GM13977 (cell line): ENCODE measurements around the gene RTN4RL1.
"Not testable (repeated sequence)": the region's sequence is repeated elsewhere in the genome, so short reads cannot be mapped to it uniquely, and the experiment has no call there.

Experiments
- DNase-seq: peaks from one replicate; pipeline ENCODE4 v3.0.0; 2012; ENCODE audit warnings: low spot score
- in situ Hi-C: fragments of 300-500 bp; cut with MboI; formaldehyde crosslinking; loops from one replicate; pipeline ENCODE4 v1.12.0; 2022; ENCODE audit warnings: low sequenced_read_pairs, low pct_unique_long_range_greater_than_20kb, mixed read lengths, inconsistent platforms; ENCODE audit not compliant: unreplicated experiment
- TF ChIP-seq, protein P1 (sequence below): IDR thresholded peaks from 2 replicates; pipeline ENCODE4 v1.5.1; 2012; ENCODE audit warnings: mild to moderate bottlenecking, control low read depth; ENCODE audit not compliant: insufficient read depth; ENCODE audit errors: extremely low read depth, missing control alignments

Gene RTN4RL1

GRCh38 chr17:1896243-1897104 is 128.7 kb downstream of the RTN4RL1 start:
- DNase-seq = peak; percentile 68
- TF ChIP-seq, protein P1, sequence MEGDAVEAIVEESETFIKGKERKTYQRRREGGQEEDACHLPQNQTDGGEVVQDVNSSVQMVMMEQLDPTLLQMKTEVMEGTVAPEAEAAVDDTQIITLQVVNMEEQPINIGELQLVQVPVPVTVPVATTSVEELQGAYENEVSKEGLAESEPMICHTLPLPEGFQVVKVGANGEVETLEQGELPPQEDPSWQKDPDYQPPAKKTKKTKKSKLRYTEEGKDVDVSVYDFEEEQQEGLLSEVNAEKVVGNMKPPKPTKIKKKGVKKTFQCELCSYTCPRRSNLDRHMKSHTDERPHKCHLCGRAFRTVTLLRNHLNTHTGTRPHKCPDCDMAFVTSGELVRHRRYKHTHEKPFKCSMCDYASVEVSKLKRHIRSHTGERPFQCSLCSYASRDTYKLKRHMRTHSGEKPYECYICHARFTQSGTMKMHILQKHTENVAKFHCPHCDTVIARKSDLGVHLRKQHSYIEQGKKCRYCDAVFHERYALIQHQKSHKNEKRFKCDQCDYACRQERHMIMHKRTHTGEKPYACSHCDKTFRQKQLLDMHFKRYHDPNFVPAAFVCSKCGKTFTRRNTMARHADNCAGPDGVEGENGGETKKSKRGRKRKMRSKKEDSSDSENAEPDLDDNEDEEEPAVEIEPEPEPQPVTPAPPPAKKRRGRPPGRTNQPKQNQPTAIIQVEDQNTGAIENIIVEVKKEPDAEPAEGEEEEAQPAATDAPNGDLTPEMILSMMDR = no peak
- in situ Hi-C loops = no loop called here

DNA sequence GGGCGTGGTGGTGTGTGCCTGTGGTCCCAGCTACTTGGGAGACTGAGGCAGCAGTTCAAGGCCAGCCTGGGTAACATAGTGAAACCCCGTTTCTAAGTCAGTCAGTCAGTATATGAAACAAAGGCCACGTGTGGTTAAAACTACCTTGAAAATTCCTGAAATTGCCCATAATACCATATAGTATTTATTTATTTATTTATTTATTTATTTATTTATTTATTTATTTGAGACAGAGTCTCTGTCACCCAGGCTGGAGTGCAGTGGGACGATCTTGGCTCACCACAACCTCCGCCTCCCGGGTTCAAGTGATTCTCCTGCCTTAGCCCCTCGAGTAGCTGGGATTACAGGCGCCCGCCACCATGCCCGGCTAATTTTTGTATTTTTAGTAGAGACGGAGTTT is 129.7 kb downstream of the RTN4RL1 start:
- DNase-seq, in situ Hi-C loops: not testable (repeated sequence)

DNA sequence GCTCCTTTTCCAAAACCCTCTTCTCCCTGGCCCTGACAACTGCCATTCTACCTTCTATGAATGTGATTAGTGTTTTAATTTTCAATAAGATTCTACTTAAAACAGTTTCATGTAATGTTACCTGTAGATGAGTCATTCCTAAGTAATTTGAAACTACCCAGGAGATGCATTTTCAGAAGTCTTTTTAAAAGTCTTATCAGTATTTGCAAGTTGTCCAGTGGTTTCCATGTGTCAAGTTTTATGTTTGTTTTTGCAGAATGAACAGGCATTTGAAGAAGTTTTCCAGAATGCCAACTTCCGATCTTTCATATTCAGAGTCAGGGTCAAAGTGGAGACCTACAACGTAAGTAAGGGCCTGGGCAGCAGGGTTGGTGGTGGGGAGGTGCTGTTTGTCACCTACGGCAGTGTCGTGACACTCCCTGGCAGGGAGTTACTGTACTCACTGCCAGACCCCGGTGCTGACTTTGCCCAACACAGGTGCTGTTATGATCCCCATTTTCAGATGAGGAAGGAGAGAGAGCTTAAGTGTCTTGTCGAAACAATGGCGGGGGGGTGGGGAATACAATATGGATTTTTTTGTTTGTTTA is 130.3 kb downstream of the RTN4RL1 start:
- no peak for DNase-seq
- TF ChIP-seq, protein P1 = no peak
- in situ Hi-C loops = no loop called here

GRCh38 chr17:1890758-1891450 is 134.2 kb downstream of the RTN4RL1 start:
- no peak for DNase-seq
- in situ Hi-C loops = no loop called here
- TF ChIP-seq, protein P1 = no peak

- in situ Hi-C loops = no loop called here
- DNase-seq = no peak
- TF ChIP-seq, protein P1 = no peak
Observed at GRCh38 chr17:1888741-1889140, 136.4 kb downstream of the RTN4RL1 start.
